ENCODE results near the gene CES5A.
"Not testable (repeated sequence)": the region's sequence is repeated elsewhere in the genome, so short reads cannot be mapped to it uniquely, and the experiment has no call there.

Gene CES5A

GRCh38 chr16:55888546-55888945 lies 13.4 kb upstream of the CES5A start:
- no peak for FAIRE-seq
- DNase-seq (ENCODE audit: insufficient read length, low spot score), result no peak

- FAIRE-seq (no peak), DNase-seq (ENCODE audit: insufficient read length, low spot score) (no peak)
These were observed 1.7 kb upstream of the CES5A start for GRCh38 chr16:55876854-55877253.

- no peak for FAIRE-seq
These were observed 2.1 kb downstream of the CES5A start for GRCh38 chr16:55873122-55873521.

GRCh38 chr16:55872130-55872529 lies 3.0 kb downstream of the CES5A start:
- FAIRE-seq (no peak), DNase-seq (ENCODE audit: insufficient read length, low spot score) (no peak)

More at GRCh38 chr16:55873122-55873521, 2.1 kb downstream of the CES5A start:
- DNase-seq (ENCODE audit: insufficient read length, low spot score), result no peak

- no peak for DNase-seq (ENCODE audit: insufficient read length, low spot score)
- no peak for FAIRE-seq
These were observed 3.6 kb downstream of the CES5A start for GRCh38 chr16:55871411-55872038.

- FAIRE-seq, result no peak
- DNase-seq (ENCODE audit: insufficient read length, low spot score), result no peak
These were observed 6.2 kb downstream of the CES5A start for GRCh38 chr16:55868980-55869379.

- no peak for FAIRE-seq
These were observed 7.0 kb downstream of the CES5A start for GRCh38 chr16:55868137-55868536.

GRCh38 chr16:55861288-55861687 lies 13.9 kb downstream of the CES5A start:
- DNase-seq (ENCODE audit: insufficient read length, low spot score), result no peak
- FAIRE-seq, result no peak

More at GRCh38 chr16:55868137-55868536, 7.0 kb downstream of the CES5A start:
- DNase-seq (ENCODE audit: insufficient read length, low spot score), result no peak

- FAIRE-seq; DNase-seq (ENCODE audit: insufficient read length, low spot score): not testable (repeated sequence)
These were observed 17.5 kb downstream of the CES5A start for GRCh38 chr16:55857650-55858049.

GRCh38 chr16:55856950-55857349 lies 18.2 kb downstream of the CES5A start:
- DNase-seq (ENCODE audit: insufficient read length, low spot score) (no peak), FAIRE-seq (no peak)

- no peak for FAIRE-seq
- DNase-seq (ENCODE audit: insufficient read length, low spot score), result no peak
These were observed 22.1 kb downstream of the CES5A start for GRCh38 chr16:55853114-55853513.

GRCh38 chr16:55849536-55849935 lies 25.6 kb downstream of the CES5A start:
- FAIRE-seq (no peak), DNase-seq (ENCODE audit: insufficient read length, low spot score) (no peak)

GRCh38 chr16:55846598-55847346 lies 28.4 kb downstream of the CES5A start:
- DNase-seq (ENCODE audit: insufficient read length, low spot score) (no peak), FAIRE-seq (no peak)

GRCh38 chr16:55843105-55843395 lies 32.1 kb downstream of the CES5A start:
- no peak for DNase-seq (ENCODE audit: insufficient read length, low spot score)
- no peak for FAIRE-seq

- FAIRE-seq (no peak), DNase-seq (ENCODE audit: insufficient read length, low spot score) (peak; percentile 41)
These were observed 32.6 kb downstream of the CES5A start for GRCh38 chr16:55842369-55843104.

GRCh38 chr16:55839115-55839514 lies 36.1 kb downstream of the CES5A start:
- DNase-seq (ENCODE audit: insufficient read length, low spot score) (no peak), FAIRE-seq (no peak)

GRCh38 chr16:55836158-55836611 lies 39.0 kb downstream of the CES5A start:
- DNase-seq (ENCODE audit: insufficient read length, low spot score) (no peak), FAIRE-seq (no peak)

- DNase-seq (ENCODE audit: insufficient read length, low spot score) (no peak), FAIRE-seq (no peak)
These were observed 39.6 kb downstream of the CES5A start for GRCh38 chr16:55835581-55835980.

- not testable (repeated sequence) for DNase-seq (ENCODE audit: insufficient read length, low spot score)
- peak; percentile 28 for FAIRE-seq
These were observed 40.0 kb downstream of the CES5A start for GRCh38 chr16:55835173-55835572.

GRCh38 chr16:55834049-55834448 lies 41.1 kb downstream of the CES5A start:
- DNase-seq (ENCODE audit: insufficient read length, low spot score) (no peak), FAIRE-seq (no peak)

- DNase-seq (ENCODE audit: insufficient read length, low spot score) (no peak), FAIRE-seq (no peak)
These were observed 42.1 kb downstream of the CES5A start, which contains the start of gene CES1 for GRCh38 chr16:55832773-55833691. Gene CES1 (minus strand): TSS chr16:55833096. CDS start chr16:55833055, 41 bp downstream.

All from HTR-8/SVneo (cell line).